Ovary (tissue), 9 donors: ENCODE results near the gene TTLL11. TPM values are rescaled to one million over a fixed set of nuclear protein-coding genes. Genes with fewer than 3 reads are reported as not detected.

Source experiments
- DNase-seq, 5 donors: peaks; one replicate each; pipeline ENCODE4 v3.0.0-alpha.2; 2019 to 2020
- H3K27ac ChIP-seq, 2 donors: fragments of 200-600 bp; one replicate each; pipeline versions ENCODE4 v1.5.1 to v1.8.0; 2019 to 2022
- H3K27me3 ChIP-seq: fragments of 200-600 bp; one replicate; pipeline ENCODE4 v1.8.0; 2022
- H3K36me3 ChIP-seq: fragments of 200-600 bp; sonication (generic); one replicate; pipeline ENCODE4 v1.5.1; 2019
- H3K4me1 ChIP-seq: one replicate; pipeline ENCODE4 v1.8.1; 2013; ENCODE audit warnings: mild to moderate bottlenecking, moderate library complexity; ENCODE audit not compliant: insufficient read depth
- H3K4me3 ChIP-seq: fragments of 200-600 bp; sonication (generic); one replicate; pipeline ENCODE4 v1.5.1; 2017
- H3K9me3 ChIP-seq, 2 donors: fragments of 200-600 bp in 1 of 2; sonication (generic) in 1 of 2; one replicate each; pipeline versions ENCODE4 v1.5.1 to v1.8.1; 2013 to 2019; ENCODE audit warnings: mild to moderate bottlenecking in 1 of 2, moderate library complexity in 1 of 2
- CTCF ChIP-seq, 3 donors: fragments of 450-650 bp in 2 of 3; fragments of 200-600 bp in 1 of 3; IDR thresholded peaks; one replicate each; pipeline versions ENCODE4 v1.5.1 to v1.8.0; 2016 to 2022; ENCODE audit warnings: antibody characterized with exemption in 3 of 3, mild to moderate bottlenecking in 1 of 3
- EP300 ChIP-seq: sonication (generic); formaldehyde crosslinking; IDR thresholded peaks from one replicate; pipeline ENCODE4 v1.6.1; 2017; ENCODE audit warnings: antibody characterized with exemption
- POLR2A ChIP-seq: fragments of 450-650 bp; IDR thresholded peaks from one replicate; pipeline ENCODE4 v1.6.1; 2017; ENCODE audit warnings: antibody characterized with exemption, mild to moderate bottlenecking, moderate library complexity
- WGBS, 3 donors: extraction: QIAGEN DNeasy Blood & Tissue Kit in 1 of 3; methylation state at CpG; one replicate each; pipeline versions ENCODE4 v1.1.5 to v1.1.7; 2013 to 2017; 5-methylcytosine and 5-hydroxymethylcytosine counted together
- intact Hi-C, 4 donors: fragments of 100-400 bp; cut with DNase I; formaldehyde crosslinking; loops; one replicate each; pipeline versions ENCODE4 v1.11.0 to v1.15.1; 2022 to 2023
- polyA plus RNA-seq, 2 donors: library from polyadenylated mRNA; stranded (reverse); fragments of 200-250 nt in 1 of 2; fragments of 350-450 nt in 1 of 2; fragmentation: Illumina TruSeq in 1 of 2; extraction: RNeasy Lipid Tissue Mini Kit (QIAGEN cat#74804) in 1 of 2; gene quantifications; one replicate each; pipeline ENCODE4 v1.2.3, GENCODE V29; 2013 to 2014
- total RNA-seq, 7 donors: library from RNA; depleted of rRNA in 2 of 7; stranded (reverse); fragments of >200 nt in 2 of 7; fragmentation: NEBNext Ultra II Directional in 3 of 7; extraction: Animal tissue kit (Norgen Biotek cat#: 25700) in 3 of 7; gene quantifications; one replicate each; pipeline versions ENCODE4 v1.1.0 to v1.2.4, GENCODE V29; 2016 to 2023
- donor health status: DM: no; HTN: no; CAD: no; lungs with moderate emphysema.
- donor health status: DM: no; HTN: no; CAD: no.
- donor health status: Bipolar disorder and iron deficiency.
- donor health status: DM: yes; HTN: yes; CAD: no.
- donor health status: DM: no; HTN: no; CAD: no.
- donor health status: DM: yes; HTN: yes; CAD: no.

Gene TTLL11
- total and polyA plus RNA-seq, 9 donors, result 6.1 to 13.5 (median 9.2) TPM

- TF ChIP-seq EP300, result no peak
- TF ChIP-seq CTCF (IDR thresholded peaks at IDR 0.05), result no peak
- TF ChIP-seq POLR2A, result no peak
- Histone ChIP-seq H3K4me1 (peaks cover 10% of the 10 kb centered on the region), H3K9me3 (no peaks in the 10 kb centered on the region), H3K27ac (no peak overlapping the region), H3K4me3 (no peak overlapping the region), H3K27me3 (no peaks in the 10 kb centered on the region), H3K36me3 (no peaks in the 10 kb centered on the region)
- DNase-seq, result peak in 1 of 5 donors; percentile 4
- intact Hi-C loops, result loop anchor here in 2 of 4 donors (5.0 to 10.0 kb wide), 2 partner anchors 52 to 159 kb away; no protein-coding TSS in a partner anchor
- 94 to 95% (median 94%) methylated on average over 5 of the region's 5 CpGs for WGBS, 3 donors
Measured at GRCh38 chr9:121835587-121836365, 257.3 kb downstream of the TTLL11 start.

GRCh38 chr9:121833061-121833460, 260.0 kb downstream of the TTLL11 start:
- TF ChIP-seq CTCF (IDR thresholded peaks at IDR 0.05) (no peak), POLR2A (no peak), EP300 (no peak)
- peak in 2 of 5 donors; percentile 3 to 18 for DNase-seq
- no peaks in the 10 kb centered on the region for H3K27me3 ChIP-seq
- H3K9me3 ChIP-seq, result no peaks in the 10 kb centered on the region
- no peaks in the 10 kb centered on the region for H3K36me3 ChIP-seq
- no peak overlapping the region for H3K27ac ChIP-seq
- H3K4me3 ChIP-seq, result no peak overlapping the region
- peaks cover 6% of the 10 kb centered on the region for H3K4me1 ChIP-seq
- intact Hi-C loops, result loop anchor here in 1 of 4 donors (10.0 kb wide), 1 partner anchor 162 kb away; no protein-coding TSS in a partner anchor
- 92 to 94% (median 94%) methylated on average over 9 of the region's 9 CpGs for WGBS, 3 donors

GRCh38 chr9:121831869-121832268, 261.2 kb downstream of the TTLL11 start:
- Histone ChIP-seq H3K4me3 (no peak overlapping the region), H3K27ac (no peak overlapping the region), H3K27me3 (no peaks in the 10 kb centered on the region), H3K36me3 (no peaks in the 10 kb centered on the region), H3K4me1 (no peaks in the 10 kb centered on the region), H3K9me3 (no peaks in the 10 kb centered on the region)
- WGBS, 3 donors, result 98 to 100% (median 100%) methylated on average over 3 of the region's 3 CpGs
- DNase-seq, result peak in 1 of 5 donors; percentile 6
- intact Hi-C loops, result loop anchor here in 1 of 4 donors (10.0 kb wide), 1 partner anchor 163 kb away; no protein-coding TSS in a partner anchor
- no peak for TF ChIP-seq CTCF (IDR thresholded peaks at IDR 0.05)
- no peak for TF ChIP-seq POLR2A
- no peak for TF ChIP-seq EP300

- DNase-seq, result peak in 2 of 5 donors; percentile 3 to 10
- TF ChIP-seq CTCF (IDR thresholded peaks at IDR 0.05), result no peak
- TF ChIP-seq EP300, result no peak
- no peak for TF ChIP-seq POLR2A
- Histone ChIP-seq H3K36me3 (no peaks in the 10 kb centered on the region), H3K27ac (no peak overlapping the region), H3K4me1 (no peaks in the 10 kb centered on the region), H3K27me3 (no peaks in the 10 kb centered on the region), H3K4me3 (no peak overlapping the region), H3K9me3 (no peaks in the 10 kb centered on the region)
- 82 to 92% (median 82%) methylated on average over 3 of the region's 3 CpGs for WGBS, 3 donors
- intact Hi-C loops, result loop anchor here in 1 of 4 donors (10.0 kb wide), 1 partner anchor 164 kb away; no protein-coding TSS in a partner anchor
Measured at GRCh38 chr9:121830441-121831140, 262.5 kb downstream of the TTLL11 start.
